ENCODE results near the gene SMIM7.

DNA sequence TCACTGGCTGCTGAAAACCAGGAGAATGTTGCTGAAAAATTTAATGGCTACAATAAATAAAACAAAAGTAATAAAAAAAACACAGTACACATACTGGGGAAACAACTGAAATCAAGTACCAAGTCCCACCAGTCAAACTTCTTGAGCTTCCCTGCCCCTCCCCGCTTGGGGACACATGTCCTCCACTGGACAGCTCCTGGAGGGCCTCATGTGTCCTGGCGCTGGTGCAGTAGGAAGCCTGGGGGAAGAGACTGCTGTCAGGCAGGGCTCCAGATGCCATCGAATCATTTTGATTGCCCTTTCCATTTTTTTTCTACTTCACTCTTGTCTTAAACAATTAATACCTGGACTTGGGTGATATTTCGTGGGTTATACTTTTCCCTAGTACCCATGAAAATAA lies 61.1 kb downstream of the SMIM7 start:
- TF ChIP-seq POLR2A (IDR thresholded peaks at IDR 0.05) (no peak), CTCF (IDR thresholded peaks at IDR 0.05) (no peak), POLR2AphosphoS5 (IDR thresholded peaks at IDR 0.05) (no peak)
